GM23338 (cell line): Measurements from ENCODE around the gene PACS2.

Experiments used
- JUNB ChIP-seq: IDR thresholded peaks from one replicate; pipeline ENCODE4 v1.6.1; 2016; ENCODE audit warnings: antibody characterized with exemption; ENCODE audit not compliant: unreplicated experiment
- TF ChIP-seq, protein P1 (sequence below), 2 experiments: fragments of 200-600 bp in 1 of 2; sonication (generic) in 1 of 2; conservative IDR thresholded peaks; 2 replicates each; pipeline versions ENCODE4 v1.5.1 to v1.6.1; 2016 to 2017; ENCODE audit warnings: antibody characterized with exemption in 2 of 2, low read depth in 2 of 2, mild to moderate bottlenecking in 2 of 2, moderate library complexity in 1 of 2
- TF ChIP-seq, protein P2 (sequence below): IDR thresholded peaks from one replicate; pipeline ENCODE4 v1.6.1; 2018; ENCODE audit warnings: antibody characterized with exemption; ENCODE audit not compliant: unreplicated experiment
- TF ChIP-seq, protein P3 (sequence below): IDR thresholded peaks from 2 replicates; pipeline ENCODE4 v1.6.1; 2016; ENCODE audit warnings: antibody characterized with exemption

DNA sequence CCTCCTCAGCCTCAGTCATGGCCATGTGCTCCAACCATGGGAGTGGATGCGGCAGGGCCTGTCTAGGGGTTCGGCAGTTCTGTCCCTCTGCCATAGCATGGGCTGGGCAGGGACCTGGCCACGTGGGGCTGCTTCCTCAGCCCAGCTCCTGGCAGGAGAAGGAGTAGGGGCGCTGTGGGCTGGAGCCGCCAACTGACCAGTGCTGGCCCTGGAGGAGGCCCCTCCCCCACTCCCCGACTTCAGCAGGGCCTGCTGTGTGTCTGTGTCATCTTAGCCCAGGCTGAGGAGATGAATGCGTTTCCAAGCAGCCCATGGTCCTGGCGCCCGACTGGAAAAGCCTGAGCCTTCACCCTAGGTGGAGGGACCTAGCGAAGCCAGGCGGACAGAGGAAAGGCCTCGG is 2.7 kb upstream of the PACS2 start:
- TF ChIP-seq, protein P1, sequence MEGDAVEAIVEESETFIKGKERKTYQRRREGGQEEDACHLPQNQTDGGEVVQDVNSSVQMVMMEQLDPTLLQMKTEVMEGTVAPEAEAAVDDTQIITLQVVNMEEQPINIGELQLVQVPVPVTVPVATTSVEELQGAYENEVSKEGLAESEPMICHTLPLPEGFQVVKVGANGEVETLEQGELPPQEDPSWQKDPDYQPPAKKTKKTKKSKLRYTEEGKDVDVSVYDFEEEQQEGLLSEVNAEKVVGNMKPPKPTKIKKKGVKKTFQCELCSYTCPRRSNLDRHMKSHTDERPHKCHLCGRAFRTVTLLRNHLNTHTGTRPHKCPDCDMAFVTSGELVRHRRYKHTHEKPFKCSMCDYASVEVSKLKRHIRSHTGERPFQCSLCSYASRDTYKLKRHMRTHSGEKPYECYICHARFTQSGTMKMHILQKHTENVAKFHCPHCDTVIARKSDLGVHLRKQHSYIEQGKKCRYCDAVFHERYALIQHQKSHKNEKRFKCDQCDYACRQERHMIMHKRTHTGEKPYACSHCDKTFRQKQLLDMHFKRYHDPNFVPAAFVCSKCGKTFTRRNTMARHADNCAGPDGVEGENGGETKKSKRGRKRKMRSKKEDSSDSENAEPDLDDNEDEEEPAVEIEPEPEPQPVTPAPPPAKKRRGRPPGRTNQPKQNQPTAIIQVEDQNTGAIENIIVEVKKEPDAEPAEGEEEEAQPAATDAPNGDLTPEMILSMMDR (conservative IDR thresholded peaks at IDR 0.05; ENCODE audit: low read depth in 2 of 2): no peak
- TF ChIP-seq, protein P2, sequence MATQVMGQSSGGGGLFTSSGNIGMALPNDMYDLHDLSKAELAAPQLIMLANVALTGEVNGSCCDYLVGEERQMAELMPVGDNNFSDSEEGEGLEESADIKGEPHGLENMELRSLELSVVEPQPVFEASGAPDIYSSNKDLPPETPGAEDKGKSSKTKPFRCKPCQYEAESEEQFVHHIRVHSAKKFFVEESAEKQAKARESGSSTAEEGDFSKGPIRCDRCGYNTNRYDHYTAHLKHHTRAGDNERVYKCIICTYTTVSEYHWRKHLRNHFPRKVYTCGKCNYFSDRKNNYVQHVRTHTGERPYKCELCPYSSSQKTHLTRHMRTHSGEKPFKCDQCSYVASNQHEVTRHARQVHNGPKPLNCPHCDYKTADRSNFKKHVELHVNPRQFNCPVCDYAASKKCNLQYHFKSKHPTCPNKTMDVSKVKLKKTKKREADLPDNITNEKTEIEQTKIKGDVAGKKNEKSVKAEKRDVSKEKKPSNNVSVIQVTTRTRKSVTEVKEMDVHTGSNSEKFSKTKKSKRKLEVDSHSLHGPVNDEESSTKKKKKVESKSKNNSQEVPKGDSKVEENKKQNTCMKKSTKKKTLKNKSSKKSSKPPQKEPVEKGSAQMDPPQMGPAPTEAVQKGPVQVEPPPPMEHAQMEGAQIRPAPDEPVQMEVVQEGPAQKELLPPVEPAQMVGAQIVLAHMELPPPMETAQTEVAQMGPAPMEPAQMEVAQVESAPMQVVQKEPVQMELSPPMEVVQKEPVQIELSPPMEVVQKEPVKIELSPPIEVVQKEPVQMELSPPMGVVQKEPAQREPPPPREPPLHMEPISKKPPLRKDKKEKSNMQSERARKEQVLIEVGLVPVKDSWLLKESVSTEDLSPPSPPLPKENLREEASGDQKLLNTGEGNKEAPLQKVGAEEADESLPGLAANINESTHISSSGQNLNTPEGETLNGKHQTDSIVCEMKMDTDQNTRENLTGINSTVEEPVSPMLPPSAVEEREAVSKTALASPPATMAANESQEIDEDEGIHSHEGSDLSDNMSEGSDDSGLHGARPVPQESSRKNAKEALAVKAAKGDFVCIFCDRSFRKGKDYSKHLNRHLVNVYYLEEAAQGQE: no peak
- TF ChIP-seq, protein P3, sequence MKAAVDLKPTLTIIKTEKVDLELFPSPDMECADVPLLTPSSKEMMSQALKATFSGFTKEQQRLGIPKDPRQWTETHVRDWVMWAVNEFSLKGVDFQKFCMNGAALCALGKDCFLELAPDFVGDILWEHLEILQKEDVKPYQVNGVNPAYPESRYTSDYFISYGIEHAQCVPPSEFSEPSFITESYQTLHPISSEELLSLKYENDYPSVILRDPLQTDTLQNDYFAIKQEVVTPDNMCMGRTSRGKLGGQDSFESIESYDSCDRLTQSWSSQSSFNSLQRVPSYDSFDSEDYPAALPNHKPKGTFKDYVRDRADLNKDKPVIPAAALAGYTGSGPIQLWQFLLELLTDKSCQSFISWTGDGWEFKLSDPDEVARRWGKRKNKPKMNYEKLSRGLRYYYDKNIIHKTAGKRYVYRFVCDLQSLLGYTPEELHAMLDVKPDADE: no peak
- no peak for TF ChIP-seq JUNB
